Erythroblast (primary cell): ENCODE measurements around the gene SMURF2.

ENCODE experiments used
- GATA1 ChIP-seq: IDR thresholded peaks from 2 replicates; pipeline ENCODE4 v1.6.1; 2011; ENCODE audit warnings: low read depth, mild to moderate bottlenecking, control low read depth, low read length, moderate library complexity
- POLR2A ChIP-seq: IDR thresholded peaks from 2 replicates; pipeline ENCODE4 v1.6.1; 2011; ENCODE audit warnings: mild to moderate bottlenecking, low read length

- TF ChIP-seq POLR2A: no peak
- no peak for TF ChIP-seq GATA1
These were observed 70.2 kb downstream of the SMURF2 start for GRCh38 chr17:64591944-64592343.
